Keratinocyte (primary cell): ENCODE measurements around the gene FSTL5. TPM values are rescaled to one million over a fixed set of nuclear protein-coding genes. Genes with fewer than 3 reads are reported as not detected.

Source experiments
- DNase-seq: peaks from one replicate; pipeline ENCODE4 v3.0.0-alpha.2; 2011; ENCODE audit warnings: low read depth, missing footprints, low spot score
- FAIRE-seq: peaks from 2 replicates; lab custom pipeline; 2011; peaks lifted over from hg19 to GRCh38; lab: Jason Lieb, UNC
- H2AFZ ChIP-seq: 2 replicates; pipeline ENCODE4 v1.6.0; 2012; ENCODE audit warnings: low read length, control low read depth, inconsistent platforms; ENCODE audit not compliant: control insufficient read depth
- H3K27ac ChIP-seq: 2 replicates; pipeline ENCODE4 v1.5.1; 2011; ENCODE audit warnings: low read length; ENCODE audit not compliant: control insufficient read depth, insufficient read depth
- H3K27me3 ChIP-seq: 3 replicates; pipeline ENCODE4 v1.6.0; 2011; ENCODE audit warnings: low read length; ENCODE audit not compliant: control insufficient read depth, insufficient read depth; ENCODE audit errors: extremely low read depth
- H3K36me3 ChIP-seq, 2 experiments: 2 replicates in 1 of 2; 3 replicates in 1 of 2; pipeline ENCODE4 v1.5.1; 2011; ENCODE audit warnings: low read length in 2 of 2, mild to moderate bottlenecking in 1 of 2; ENCODE audit not compliant: control insufficient read depth in 2 of 2, insufficient read depth in 2 of 2; ENCODE audit errors: extremely low read depth in 1 of 2
- H3K4me1 ChIP-seq: 3 replicates; pipeline ENCODE4 v1.5.1; 2011; ENCODE audit warnings: low read length; ENCODE audit not compliant: control insufficient read depth, insufficient read depth; ENCODE audit errors: extremely low read depth
- H3K4me2 ChIP-seq: 3 replicates; pipeline ENCODE4 v1.6.0; 2011; ENCODE audit warnings: low read depth, low read length; ENCODE audit not compliant: control insufficient read depth, insufficient read depth; ENCODE audit errors: extremely low read depth
- H3K4me3 ChIP-seq, 3 experiments: fragments of 200-600 bp in 1 of 3; sonication (generic) in 1 of 3; 2 replicates in 2 of 3; 3 replicates in 1 of 3; pipeline ENCODE4 v1.5.1; 2011 to 2016; ENCODE audit warnings: low read length in 3 of 3, mild to moderate bottlenecking in 3 of 3, control low read depth in 2 of 3, inconsistent platforms in 1 of 3, low read depth in 1 of 3, mixed read lengths in 1 of 3, mixed run types in 1 of 3, moderate library complexity in 1 of 3; ENCODE audit not compliant: control insufficient read depth in 2 of 3, insufficient read depth in 2 of 3; ENCODE audit errors: extremely low read depth in 1 of 3
- H3K79me2 ChIP-seq: 2 replicates; pipeline ENCODE4 v1.6.0; 2012; ENCODE audit warnings: low read length; ENCODE audit not compliant: control insufficient read depth, insufficient read depth
- H3K9ac ChIP-seq: 3 replicates; pipeline ENCODE4 v1.6.0; 2011; ENCODE audit warnings: low read length; ENCODE audit not compliant: control insufficient read depth, insufficient read depth; ENCODE audit errors: extremely low read depth
- H3K9me1 ChIP-seq: 3 replicates; pipeline ENCODE4 v1.6.0; 2011; ENCODE audit warnings: low read length; ENCODE audit not compliant: control insufficient read depth, insufficient read depth; ENCODE audit errors: extremely low read depth
- H3K9me3 ChIP-seq: 2 replicates; pipeline ENCODE4 v1.5.1; 2012; ENCODE audit warnings: low read depth, low read length; ENCODE audit not compliant: control insufficient read depth
- H4K20me1 ChIP-seq: 3 replicates; pipeline ENCODE4 v1.6.0; 2011; ENCODE audit warnings: low read length; ENCODE audit not compliant: control insufficient read depth, insufficient read depth; ENCODE audit errors: extremely low read depth
- CTCF ChIP-seq, 3 experiments: IDR thresholded peaks in 1 of 3; conservative IDR thresholded peaks in 1 of 3; optimal IDR thresholded peaks in 1 of 3; 2 replicates in 2 of 3; 3 replicates in 1 of 3; pipeline versions ENCODE3 to v1.5.1; 2011; ENCODE audit warnings: low read length in 3 of 3, mild to moderate bottlenecking in 3 of 3, moderate library complexity in 2 of 3, control low read depth in 1 of 3, inconsistent platforms in 1 of 3; ENCODE audit not compliant: insufficient read depth in 2 of 3; ENCODE audit errors: extremely low read depth in 1 of 3
- EZH2 ChIP-seq: IDR thresholded peaks from one replicate; pipeline ENCODE4 v1.6.1; 2012; ENCODE audit warnings: inconsistent platforms, mild to moderate bottlenecking, low read length, moderate library complexity
- dilution Hi-C: fragments of 300-500 bp; cut with MboI; formaldehyde crosslinking; loops from one replicate; pipeline ENCODE4 v1.7.0; 2020; ENCODE audit warnings: low sequenced_read_pairs; ENCODE audit not compliant: extremely low pct_ligation_motif_present
- polyA plus RNA-seq, 5 experiments: library from polyadenylated mRNA; depleted of rRNA in 3 of 5; stranded (reverse) in 3 of 5; stranded (forward) in 1 of 5; unstranded in 1 of 5; fragments of >200 nt; gene quantifications; 1 replicate in 1 of 5; 2 replicates in 3 of 5; 3 replicates in 1 of 5; pipeline versions ENCODE4 v1.2.1 to v1.2.3, GENCODE V29; 2011 to 2012; ENCODE audit warnings: missing spikeins in 2 of 5, low read depth in 1 of 5, low replicate concordance in 1 of 5

FSTL5 gene
- polyA plus RNA-seq, 1 donor (not counting 4 experiments of a cell fraction or from before 2014, with no cell fraction given), result not detected

- TF ChIP-seq CTCF (optimal IDR thresholded peaks at IDR 0.05 in 1 of 3, IDR thresholded peaks at IDR 0.05 in 1 of 3, conservative IDR thresholded peaks at IDR 0.05 in 1 of 3; ENCODE audit: extremely low read depth in 1 of 3, insufficient read depth in 2 of 3, low read length in 3 of 3), result no peak
- no peak for TF ChIP-seq EZH2
- H2AFZ ChIP-seq, result no peak overlapping the region
- no peak overlapping the region for H3K4me3 ChIP-seq
- DNase-seq, result no peak
- no peaks in the 10 kb centered on the region for H3K36me3 ChIP-seq
- H3K27me3 ChIP-seq, result no peaks in the 10 kb centered on the region
- H3K9ac ChIP-seq, result no peak overlapping the region
- H4K20me1 ChIP-seq, result no peaks in the 10 kb centered on the region
- FAIRE-seq, result no peak
- no peaks in the 10 kb centered on the region for H3K9me1 ChIP-seq
- no peak overlapping the region for H3K4me2 ChIP-seq
- H3K27ac ChIP-seq, result no peak overlapping the region
- no peaks in the 10 kb centered on the region for H3K79me2 ChIP-seq
- no peaks in the 10 kb centered on the region for H3K4me1 ChIP-seq
- dilution Hi-C loops, result no loop called here
- H3K9me3 ChIP-seq, result no peaks in the 10 kb centered on the region
Measured at GRCh38 chr4:161841759-161842158, 322.0 kb downstream of the FSTL5 start.

GRCh38 chr4:161829591-161829990 is 334.2 kb downstream of the FSTL5 start:
- Histone ChIP-seq H3K4me1 (no peaks in the 10 kb centered on the region), H3K27ac (no peak overlapping the region), H3K9me3 (no peaks in the 10 kb centered on the region), H3K9me1 (no peaks in the 10 kb centered on the region), H3K9ac (no peak overlapping the region), H2AFZ (no peak overlapping the region), H3K4me2 (no peak overlapping the region), H3K4me3 (no peak overlapping the region), H4K20me1 (no peaks in the 10 kb centered on the region), H3K36me3 (no peaks in the 10 kb centered on the region), H3K27me3 (no peaks in the 10 kb centered on the region), H3K79me2 (no peaks in the 10 kb centered on the region)
- TF ChIP-seq CTCF (optimal IDR thresholded peaks at IDR 0.05 in 1 of 3, IDR thresholded peaks at IDR 0.05 in 1 of 3, conservative IDR thresholded peaks at IDR 0.05 in 1 of 3; ENCODE audit: extremely low read depth in 1 of 3, insufficient read depth in 2 of 3, low read length in 3 of 3) (no peak), EZH2 (no peak)
- DNase-seq (no peak), FAIRE-seq (no peak)
- dilution Hi-C loops, result no loop called here
